A673 (cell line): ENCODE data around the gene TCF25. TPM values are rescaled to one million over a fixed set of nuclear protein-coding genes. Genes with fewer than 3 reads are reported as not detected.

ENCODE experiments used
- BruUV-seq: library from RNA; stranded (reverse); fragments of 400-500 nt; replicated peaks from 2 replicates; lab custom pipeline; 2021; lab: Mats Ljungman, UMichigan
- CTCF ChIA-PET: fragments of 300-600 bp; sonication (Branson Sonifier 250); formaldehyde crosslinking; loops from one replicate; lab custom pipeline; 2022; ENCODE audit warnings: antibody characterized with exemption; lab: Charles Lee
- POLR2A ChIA-PET: fragments of 300-600 bp; sonication (Branson Sonifier 250); formaldehyde crosslinking; loops from one replicate; lab custom pipeline; 2022; ENCODE audit warnings: antibody characterized with exemption; ENCODE audit not compliant: low non-redundant PET; lab: Charles Lee
- DNase-seq: peaks from one replicate; pipeline ENCODE4 v3.0.0-alpha.2; 2015; ENCODE audit warnings: low spot score
- H3K27ac ChIP-seq: fragments of 200-600 bp; sonication (generic); 2 replicates; pipeline ENCODE4 v1.5.1; 2016; ENCODE audit warnings: mixed run types, low read depth, mild to moderate bottlenecking, mixed read lengths, antibody characterized with exemption, low read length; ENCODE audit not compliant: poor library complexity, severe bottlenecking
- H3K27me3 ChIP-seq: fragments of 200-600 bp; sonication (generic); replicated peaks from 2 replicates; pipeline ENCODE4 v1.6.1; 2017; ENCODE audit warnings: mixed run types, low read depth, mild to moderate bottlenecking, mixed read lengths, antibody characterized with exemption, low read length; ENCODE audit not compliant: insufficient read depth, poor library complexity
- H3K36me3 ChIP-seq: fragments of 200-600 bp; sonication (generic); 2 replicates; pipeline ENCODE4 v1.6.1; 2016; ENCODE audit warnings: mixed run types, mild to moderate bottlenecking, mixed read lengths, antibody characterized with exemption, low read length; ENCODE audit not compliant: insufficient read depth, poor library complexity, severe bottlenecking
- H3K4me1 ChIP-seq: fragments of 200-600 bp; sonication (generic); 2 replicates; pipeline ENCODE4 v1.6.1; 2017; ENCODE audit warnings: mixed run types, mild to moderate bottlenecking, mixed read lengths, antibody characterized with exemption, low read length; ENCODE audit not compliant: insufficient read depth, poor library complexity, severe bottlenecking
- H3K4me3 ChIP-seq: fragments of 200-600 bp; sonication (generic); 2 replicates; pipeline ENCODE4 v1.5.1; 2016; ENCODE audit warnings: low read depth, mixed run types, mild to moderate bottlenecking, mixed read lengths, low read length; ENCODE audit not compliant: poor library complexity, severe bottlenecking
- H3K9me3 ChIP-seq: fragments of 200-600 bp; sonication (generic); 2 replicates; pipeline ENCODE4 v1.6.1; 2016; ENCODE audit warnings: mixed run types, low read depth, mild to moderate bottlenecking, mixed read lengths, antibody characterized with exemption, low read length; ENCODE audit not compliant: poor library complexity, severe bottlenecking
- EZH2 ChIP-seq: fragments of 200-600 bp; sonication (generic); IDR thresholded peaks from 2 replicates; pipeline ENCODE4 v1.6.1; 2017; ENCODE audit warnings: borderline replicate concordance, low read depth, mild to moderate bottlenecking, mixed read lengths, antibody characterized with exemption, low read length; ENCODE audit not compliant: poor library complexity, severe bottlenecking
- intact Hi-C: fragments of 100-400 bp; cut with micrococcal nuclease; formaldehyde crosslinking; loops from one replicate; pipeline ENCODE4 v1.10.0; 2022; ENCODE audit not compliant: unreplicated experiment
- total RNA-seq: library from RNA; stranded (reverse); gene quantifications from 2 replicates; pipeline ENCODE4 v1.2.3, GENCODE V29; 2021
- TF ChIP-seq, protein P1 (sequence below): fragments of 300-800, 200-600 bp; sonication (generic); conservative IDR thresholded peaks from 2 replicates; pipeline ENCODE4 v1.5.1; 2017; ENCODE audit warnings: low read depth, mild to moderate bottlenecking, antibody characterized with exemption, low read length, moderate library complexity, mixed read lengths

The TCF25 gene
- total RNA-seq, 1 experiment from 2014 or later: 190 TPM

DNA sequence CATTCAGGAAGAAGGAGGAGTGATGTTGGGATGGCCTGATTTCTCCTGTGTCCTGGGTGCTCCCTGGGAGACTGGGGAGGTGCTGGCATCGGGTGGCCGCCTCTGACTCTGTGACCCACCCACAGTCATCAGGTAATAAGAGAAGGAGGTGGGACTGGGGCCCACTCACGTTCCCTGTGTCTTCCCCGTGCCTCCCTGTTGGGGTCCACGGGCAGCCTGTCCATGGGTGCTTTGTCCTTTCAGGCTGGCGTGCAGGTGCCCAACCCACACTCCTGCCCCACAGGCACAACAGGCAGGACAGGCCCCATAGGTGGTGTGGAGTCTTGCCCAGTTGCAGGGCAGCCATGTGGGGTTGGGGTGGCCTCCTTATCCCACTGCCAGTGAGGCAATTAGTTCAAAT, 79.2 kb downstream of the TCF25 start:
- Histone ChIP-seq H3K4me1 (no peaks in the 10 kb centered on the region), H3K27ac (no peak overlapping the region), H3K9me3 (no peaks in the 10 kb centered on the region), H3K36me3 (peaks cover 6% of the 10 kb centered on the region), H3K4me3 (no peak overlapping the region), H3K27me3 (no peaks in the 10 kb centered on the region)
- ChIA-PET POLR2A (no interaction called here), CTCF (no interaction called here)
- DNase-seq: no peak
- no peak for TF ChIP-seq EZH2
- TF ChIP-seq, protein P1, sequence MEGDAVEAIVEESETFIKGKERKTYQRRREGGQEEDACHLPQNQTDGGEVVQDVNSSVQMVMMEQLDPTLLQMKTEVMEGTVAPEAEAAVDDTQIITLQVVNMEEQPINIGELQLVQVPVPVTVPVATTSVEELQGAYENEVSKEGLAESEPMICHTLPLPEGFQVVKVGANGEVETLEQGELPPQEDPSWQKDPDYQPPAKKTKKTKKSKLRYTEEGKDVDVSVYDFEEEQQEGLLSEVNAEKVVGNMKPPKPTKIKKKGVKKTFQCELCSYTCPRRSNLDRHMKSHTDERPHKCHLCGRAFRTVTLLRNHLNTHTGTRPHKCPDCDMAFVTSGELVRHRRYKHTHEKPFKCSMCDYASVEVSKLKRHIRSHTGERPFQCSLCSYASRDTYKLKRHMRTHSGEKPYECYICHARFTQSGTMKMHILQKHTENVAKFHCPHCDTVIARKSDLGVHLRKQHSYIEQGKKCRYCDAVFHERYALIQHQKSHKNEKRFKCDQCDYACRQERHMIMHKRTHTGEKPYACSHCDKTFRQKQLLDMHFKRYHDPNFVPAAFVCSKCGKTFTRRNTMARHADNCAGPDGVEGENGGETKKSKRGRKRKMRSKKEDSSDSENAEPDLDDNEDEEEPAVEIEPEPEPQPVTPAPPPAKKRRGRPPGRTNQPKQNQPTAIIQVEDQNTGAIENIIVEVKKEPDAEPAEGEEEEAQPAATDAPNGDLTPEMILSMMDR: no peak
- intact Hi-C loops: no loop called here
- BruUV-seq: no TSS peak

DNA sequence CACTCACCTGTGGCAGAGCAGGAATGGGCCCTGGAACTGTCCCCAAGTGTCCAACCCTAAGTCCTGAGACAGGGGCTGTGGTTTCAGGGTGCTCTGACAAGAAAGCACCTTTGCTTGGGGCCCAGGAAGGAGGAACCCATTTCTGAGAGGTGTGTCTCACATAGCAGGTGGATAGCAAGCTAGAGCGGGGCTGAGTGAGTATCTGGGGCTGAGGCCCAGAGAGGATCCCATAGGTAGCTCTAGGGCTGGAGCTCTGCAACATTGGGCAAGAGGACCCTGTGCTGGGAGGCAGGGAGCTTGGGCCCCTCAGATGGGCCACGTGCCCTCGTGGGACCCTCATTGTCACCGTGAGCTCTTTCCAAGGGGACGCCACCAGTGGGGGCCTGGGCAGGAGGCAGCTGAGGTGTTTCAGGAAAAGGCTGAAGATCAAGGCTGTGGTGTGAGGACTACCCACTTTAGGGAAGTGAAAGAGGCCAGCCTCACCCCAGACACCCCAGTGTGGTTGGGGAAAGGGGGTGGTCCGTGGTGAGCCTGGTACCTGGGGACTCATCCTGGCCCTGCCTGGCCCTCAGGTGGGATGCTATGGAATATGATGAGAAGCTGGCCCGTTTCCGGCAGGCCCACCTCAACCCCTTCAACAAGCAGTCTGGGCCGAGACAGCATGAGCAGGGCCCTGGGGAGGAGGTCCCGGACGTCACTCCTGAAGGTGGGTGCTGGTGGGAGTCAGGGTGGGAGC, 80.4 kb downstream of the TCF25 start:
- TF ChIP-seq, protein P1: no peak
- TF ChIP-seq EZH2: no peak
- CTCF ChIA-PET: no interaction called here
- intact Hi-C loops: no loop called here
- Histone ChIP-seq H3K36me3 (peaks cover 19% of the 10 kb centered on the region), H3K27ac (no peak overlapping the region), H3K4me3 (no peak overlapping the region), H3K4me1 (no peaks in the 10 kb centered on the region), H3K9me3 (no peaks in the 10 kb centered on the region), H3K27me3 (no peaks in the 10 kb centered on the region)
- BruUV-seq: no TSS peak
- POLR2A ChIA-PET: no interaction called here
- no peak for DNase-seq

DNA sequence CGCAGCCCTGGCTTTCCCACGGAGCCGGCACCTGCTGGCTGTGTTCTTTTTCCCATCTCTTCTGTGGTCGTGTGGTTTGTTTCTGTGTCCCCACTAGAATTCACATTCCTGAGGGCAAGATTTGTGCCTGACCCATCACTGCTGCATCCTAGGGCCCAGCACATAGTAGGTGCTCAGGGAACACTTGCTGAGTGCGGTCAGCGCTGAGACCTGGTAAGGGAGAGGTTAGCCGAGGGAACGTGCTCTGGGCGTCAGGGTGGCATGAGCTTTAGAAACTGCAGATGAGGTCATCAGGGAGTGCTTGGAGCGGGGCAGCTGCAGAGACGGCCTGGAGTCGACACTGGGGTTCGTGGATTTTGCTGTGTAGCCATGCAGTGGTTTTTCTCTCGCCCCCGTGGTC, 81.1 kb downstream of the TCF25 start:
- Histone ChIP-seq H3K27ac (no peak overlapping the region), H3K36me3 (peaks cover 21% of the 10 kb centered on the region), H3K4me1 (no peaks in the 10 kb centered on the region), H3K4me3 (no peak overlapping the region), H3K9me3 (no peaks in the 10 kb centered on the region), H3K27me3 (no peaks in the 10 kb centered on the region)
- BruUV-seq: no TSS peak
- POLR2A ChIA-PET: no interaction called here
- intact Hi-C loops: no loop called here
- TF ChIP-seq, protein P1: no peak
- TF ChIP-seq EZH2: no peak
- CTCF ChIA-PET: no interaction called here
- DNase-seq: no peak
